Heart left ventricle (tissue), 16 donors: ENCODE measurements around the gene DIS3L2. TPM values are rescaled to one million over a fixed set of nuclear protein-coding genes. Genes with fewer than 3 reads are reported as not detected.

Experiments
- ATAC-seq, 4 donors: fragments of 200-7000 bp; cut with Tn5 transposase; one replicate each; pipeline ENCODE4 v1.9.1; 2020 to 2022; ENCODE audit warnings: moderate library complexity in 4 of 4, mild to moderate bottlenecking in 3 of 4, moderate number of reproducible peaks in 1 of 4
- DNase-seq, 5 donors: peaks; one replicate each; pipeline ENCODE4 v3.0.0-alpha.2; 2020
- H3K27ac ChIP-seq, 12 donors: fragments of 200-600 bp; sonication (generic) in 4 of 12; one replicate each; pipeline versions ENCODE4 v1.5.0 to v1.8.0; 2016 to 2022; ENCODE audit warnings: mild to moderate bottlenecking in 2 of 12
- H3K27me3 ChIP-seq, 9 donors: fragments of 200-600 bp; sonication (generic) in 2 of 9; one replicate each; pipeline versions ENCODE4 v1.5.1 to v1.8.0; 2016 to 2022; ENCODE audit warnings: mild to moderate bottlenecking in 3 of 9
- H3K36me3 ChIP-seq, 9 donors: fragments of 200-600 bp; sonication (generic) in 2 of 9; one replicate each; pipeline versions ENCODE4 v1.5.0 to v1.8.0; 2018 to 2022; ENCODE audit warnings: mild to moderate bottlenecking in 2 of 9
- H3K4me1 ChIP-seq, 12 donors: fragments of 200-600 bp; sonication (generic) in 4 of 12; one replicate each; pipeline versions ENCODE4 v1.5.0 to v1.8.0; 2016 to 2022; ENCODE audit warnings: mild to moderate bottlenecking in 3 of 12
- H3K4me3 ChIP-seq, 12 donors: fragments of 200-600 bp; sonication (generic) in 4 of 12; one replicate each; pipeline versions ENCODE4 v1.5.0 to v1.8.0; 2017 to 2022; ENCODE audit warnings: mild to moderate bottlenecking in 9 of 12, moderate library complexity in 4 of 12
- H3K9me3 ChIP-seq, 12 donors: fragments of 200-600 bp; sonication (generic) in 4 of 12; one replicate each; pipeline versions ENCODE4 v1.5.0 to v1.8.0; 2016 to 2022; ENCODE audit warnings: mild to moderate bottlenecking in 1 of 12
- CTCF ChIP-seq, 12 donors: fragments of 200-600 bp; sonication (generic) in 4 of 12; IDR thresholded peaks; one replicate each; pipeline versions ENCODE4 v1.5.0 to v1.8.0; 2018 to 2022; ENCODE audit warnings: antibody characterized with exemption in 12 of 12, mild to moderate bottlenecking in 5 of 12
- POLR2A ChIP-seq, 2 donors: fragments of 450-650 bp; IDR thresholded peaks; one replicate each; pipeline ENCODE4 v1.6.1; 2017; ENCODE audit warnings: antibody characterized with exemption in 2 of 2, mild to moderate bottlenecking in 2 of 2, moderate library complexity in 2 of 2
- WGBS, 4 donors: extraction: QIAGEN DNeasy Blood & Tissue Kit in 2 of 4; methylation state at CpG; one replicate each; pipeline versions ENCODE4 v1.1.5 to v1.1.7; 2013 to 2018; 5-methylcytosine and 5-hydroxymethylcytosine counted together
- intact Hi-C, 10 donors: fragments of 100-400 bp; cut with DNase I; formaldehyde crosslinking; loops; one replicate each; pipeline versions ENCODE4 v1.11.1 to v1.14.2; 2022
- polyA plus RNA-seq, 2 donors: library from polyadenylated mRNA; stranded (reverse); fragments of 200-250 nt; gene quantifications; one replicate each; pipeline ENCODE4 v1.2.3, GENCODE V29; 2013
- total RNA-seq, 9 donors: library from RNA; depleted of rRNA in 2 of 9; stranded (reverse); fragments of >200 nt in 2 of 9; fragmentation: NEBNext Ultra II Directional in 3 of 9; extraction: Animal tissue kit (Norgen Biotek cat#: 25700) in 3 of 9; gene quantifications; one replicate each; pipeline versions ENCODE4 v1.1.0 to v1.2.4, GENCODE V29; 2016 to 2023
- donor health status: ischemic (EF 13 %, LVEDD 7.1; RV severe dilation, severe dysfunction).
- donor health status: healthy with polysubstance abuse.
- donor health status: DM: no; HTN: yes; CAD: no.
- donor health status: DM: no; HTN: no; CAD: no.
- donor health status: ischemic (EF 25% LVEDD 6.9; RV normal size, moderate dysfunction).
- donor health status: ischemic (EF 25% LVEDD 5.7; RV mildly dilated, moderate dysfunction).
- donor health status: healthy.
- donor health status: DM: yes; HTN: yes; CAD: no.
- donor health status: ischemic (EF 35%, LVEDD 5.7; RV mildly dilated, moderate dysfunction).
- donor health status: nonischemic (EF 11% LVEDD 7.7; RV severe dilation, severe dysfunction).
- donor health status: DM: yes; HTN: yes; CAD: no.
- donor health status: PGD.
- donor health status: ischemic (EF 29% LVEDD 5.4; RV normal size, mild dysfunction).
- donor health status: nonischemic (EF 23%, LVEDD 6.1; RV moderate dilation, normal function).

DIS3L2 gene
- total and polyA plus RNA-seq, 11 donors: 12.4 to 27.3 (median 21.8) TPM

- Histone ChIP-seq H3K4me1 (no peaks in the 10 kb centered on the region), H3K27ac (no peak overlapping the region), H3K4me3 (no peak overlapping the region), H3K9me3 (no peaks in the 10 kb centered on the region), H3K36me3 (no peaks in the 10 kb centered on the region), H3K27me3 (peaks cover 4 to 23% (median 12%) of the 10 kb centered on the region in 9 donors)
- WGBS, 4 donors: 79 to 96% (median 93%) methylated on average over 3 to 8 of the region's 8 CpGs
- DNase-seq: peak in 1 of 5 donors; percentile 12
- intact Hi-C loops: loop anchor here in 1 of 10 donors (10.0 kb wide), 1 partner anchor 90 kb away; no protein-coding TSS in a partner anchor
- TF ChIP-seq CTCF (IDR thresholded peaks at IDR 0.05): no peak
- TF ChIP-seq POLR2A (IDR thresholded peaks at IDR 0.05): no peak
- ATAC-seq: no peak
These were observed 383.7 kb downstream of the DIS3L2 start for GRCh38 chr2:232345251-232345650.

GRCh38 chr2:232347369-232347768, 385.9 kb downstream of the DIS3L2 start:
- no peak for ATAC-seq
- no peaks in the 10 kb centered on the region for H3K9me3 ChIP-seq
- intact Hi-C loops: loop anchor here in 1 of 10 donors (10.0 kb wide), 1 partner anchor 87 kb away; no protein-coding TSS in a partner anchor
- no peak overlapping the region for H3K4me3 ChIP-seq
- peaks cover 0 to 18% (median 0%) of the 10 kb centered on the region in 12 donors for H3K4me1 ChIP-seq
- no peaks in the 10 kb centered on the region for H3K36me3 ChIP-seq
- DNase-seq: no peak
- TF ChIP-seq POLR2A (IDR thresholded peaks at IDR 0.05) (no peak), CTCF (IDR thresholded peaks at IDR 0.05) (no peak)
- H3K27me3 ChIP-seq: peaks cover 25 to 44% (median 34%) of the 10 kb centered on the region in 9 donors
- WGBS, 4 donors: 90 to 94% (median 92%) methylated on average over 6 of the region's 6 CpGs
- H3K27ac ChIP-seq: no peak overlapping the region

GRCh38 chr2:232348936-232349335, 387.4 kb downstream of the DIS3L2 start:
- DNase-seq: peak in 1 of 5 donors; percentile 32
- Histone ChIP-seq H3K27me3 (peaks cover 34 to 60% (median 47%) of the 10 kb centered on the region in 9 donors), H3K4me3 (no peak overlapping the region), H3K27ac (no peak overlapping the region), H3K9me3 (no peaks in the 10 kb centered on the region), H3K4me1 (peaks cover 0 to 20% (median 0%) of the 10 kb centered on the region in 12 donors), H3K36me3 (no peaks in the 10 kb centered on the region)
- 34 to 39% (median 35%) methylated on average over 6 of the region's 6 CpGs for WGBS, 4 donors
- intact Hi-C loops: loop anchor here in 1 of 10 donors (10.0 kb wide), 1 partner anchor 86 kb away; no protein-coding TSS in a partner anchor
- peak in 3 of 4 donors; percentile 14 to 40 (median 39) for ATAC-seq
- TF ChIP-seq CTCF (IDR thresholded peaks at IDR 0.05) (no peak), POLR2A (IDR thresholded peaks at IDR 0.05) (no peak)

DNA sequence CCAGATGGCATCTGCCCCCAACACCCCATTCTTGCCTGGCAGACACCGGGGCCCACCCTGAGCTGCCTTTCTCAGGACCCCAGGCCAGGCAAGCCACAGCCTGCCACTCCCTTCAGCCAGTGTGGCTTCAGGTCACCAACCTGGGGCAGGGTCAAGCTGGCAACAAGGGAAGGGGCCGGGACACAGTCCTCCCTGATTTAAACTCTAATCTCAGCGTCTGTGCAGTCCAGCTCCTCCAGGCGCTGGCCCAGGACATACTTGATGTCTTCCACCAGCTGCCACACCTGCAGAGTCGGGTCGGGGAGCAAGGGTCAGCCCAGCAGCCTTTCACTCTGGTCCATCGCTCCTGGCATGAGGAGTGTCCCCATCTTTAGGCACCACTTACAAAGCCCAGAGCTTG, 388.0 kb downstream of the DIS3L2 start:
- H3K36me3 ChIP-seq: no peaks in the 10 kb centered on the region
- ATAC-seq (no peak), DNase-seq (no peak)
- TF ChIP-seq POLR2A (IDR thresholded peaks at IDR 0.05) (no peak), CTCF (IDR thresholded peaks at IDR 0.05) (no peak)
- H3K9me3 ChIP-seq: no peaks in the 10 kb centered on the region
- H3K4me1 ChIP-seq: peaks cover 0 to 20% (median 0%) of the 10 kb centered on the region in 12 donors
- H3K27me3 ChIP-seq: peaks cover 34 to 66% (median 51%) of the 10 kb centered on the region in 9 donors
- no peak overlapping the region for H3K4me3 ChIP-seq
- intact Hi-C loops: loop anchor here in 1 of 10 donors (10.0 kb wide), 1 partner anchor 85 kb away; no protein-coding TSS in a partner anchor
- no peak overlapping the region for H3K27ac ChIP-seq
- WGBS, 4 donors: 70 to 76% (median 74%) methylated on average over 7 of the region's 7 CpGs
